ENCODE measurements around the gene AP5B1. TPM values are rescaled to one million over a fixed set of nuclear protein-coding genes. Genes with fewer than 3 reads are reported as not detected.

AP5B1 gene
- total RNA-seq, 1 experiment from 2014 or later = 9.4 TPM

GRCh38 chr11:65814131-65814985, 33.6 kb upstream of the AP5B1 start:
- WGBS (ENCODE audit: extremely low coverage, insufficient read length, low lambda C conversion rate) = no CpG with 5 or more reads among the region's 18 CpGs
- peaks cover 0 to 8% of the 10 kb centered on the region in 2 experiments; a peak in 1 of 4 replicates for H3K4me1 Mint-ChIP-seq
- Histone ChIP-seq H3K23me2 (ENCODE audit: insufficient read length, low read depth, low read length, poor library complexity, severe bottlenecking) (peaks cover 3% of the 10 kb centered on the region), H2AK5ac (ENCODE audit: insufficient read length, low read length) (no peak overlapping the region), H3K27ac (ENCODE audit: insufficient read length, low read depth, low read length) (no peak overlapping the region), H3K27me3 (ENCODE audit: insufficient read depth, low read length) (no peaks in the 10 kb centered on the region), H2BK20ac (ENCODE audit: low read depth, low read length, poor library complexity, severe bottlenecking) (no peak overlapping the region), H2AFZ (ENCODE audit: low read length) (no peak overlapping the region), H3K18ac (ENCODE audit: insufficient read length, low read depth, low read length) (no peak overlapping the region), H3K79me2 (ENCODE audit: insufficient read depth, low read length) (no peaks in the 10 kb centered on the region), H4K5ac (ENCODE audit: insufficient read length, low read depth, low read length) (no peak overlapping the region), H3K56ac (ENCODE audit: insufficient read length, low read depth, low read length) (no peak overlapping the region), H3K23ac (ENCODE audit: insufficient read length, low read depth, low read length) (no peak overlapping the region), H4K8ac (replicated peaks; ENCODE audit: insufficient read length, low read depth, low read length) (no peak overlapping the region), H3K79me1 (ENCODE audit: insufficient read depth, low read depth, low read length, poor library complexity, severe bottlenecking) (no peaks in the 10 kb centered on the region), H3K4me2 (ENCODE audit: insufficient read depth, insufficient read length, low read length) (no peak overlapping the region), H2BK5ac (ENCODE audit: insufficient read length, low read length) (no peak overlapping the region), H3K4ac (ENCODE audit: low read depth, low read length) (no peak overlapping the region), H4K91ac (ENCODE audit: insufficient read length, low read depth, low read length) (no peak overlapping the region), H2BK15ac (ENCODE audit: low read depth, low read length) (no peak overlapping the region), H2BK12ac (ENCODE audit: insufficient read length, low read depth, low read length) (no peak overlapping the region), H3K4me1 (ENCODE audit: insufficient read depth, low read length) (no peaks in the 10 kb centered on the region), H3K9ac (ENCODE audit: extremely low read depth, insufficient read length, low read length) (no peak overlapping the region), H2BK120ac (ENCODE audit: low read depth, low read length, poor library complexity, severe bottlenecking) (no peak overlapping the region), H3T11ph (ENCODE audit: low read length) (no peak overlapping the region), H3K9me3 (ENCODE audit: control insufficient read depth, low read depth, low read length) (no peaks in the 10 kb centered on the region), H3K14ac (ENCODE audit: insufficient read depth, low read length) (no peak overlapping the region), H4K20me1 (ENCODE audit: control insufficient read depth, insufficient read depth, insufficient read length) (no peaks in the 10 kb centered on the region)
- H3K27ac Mint-ChIP-seq = no peak overlapping the region
- no peaks in the 10 kb centered on the region for H3K9me3 Mint-ChIP-seq
- no peaks in the 10 kb centered on the region; a peak in 1 of 7 replicates for H3K36me3 Mint-ChIP-seq (ENCODE audit: insufficient read depth in 1 of 3, low read depth in 3 of 3)
- no peak for TF ChIP-seq CTCF (conservative IDR thresholded peaks at IDR 0.05)
- DNase-seq = no peak
- peaks cover 43% of the 10 kb centered on the region for H3K27me3 Mint-ChIP-seq (ENCODE audit: low read depth)
- H3K4me3 Mint-ChIP-seq = no peak overlapping the region
